ENCODE data around the gene RAB36. TPM values are rescaled to one million over a fixed set of nuclear protein-coding genes. Genes with fewer than 3 reads are reported as not detected.

The RAB36 gene
- total RNA-seq, 4 donors from 2014 or later = 1.0 to 2.5 (median 1.7) TPM; not detected in 1

DNA sequence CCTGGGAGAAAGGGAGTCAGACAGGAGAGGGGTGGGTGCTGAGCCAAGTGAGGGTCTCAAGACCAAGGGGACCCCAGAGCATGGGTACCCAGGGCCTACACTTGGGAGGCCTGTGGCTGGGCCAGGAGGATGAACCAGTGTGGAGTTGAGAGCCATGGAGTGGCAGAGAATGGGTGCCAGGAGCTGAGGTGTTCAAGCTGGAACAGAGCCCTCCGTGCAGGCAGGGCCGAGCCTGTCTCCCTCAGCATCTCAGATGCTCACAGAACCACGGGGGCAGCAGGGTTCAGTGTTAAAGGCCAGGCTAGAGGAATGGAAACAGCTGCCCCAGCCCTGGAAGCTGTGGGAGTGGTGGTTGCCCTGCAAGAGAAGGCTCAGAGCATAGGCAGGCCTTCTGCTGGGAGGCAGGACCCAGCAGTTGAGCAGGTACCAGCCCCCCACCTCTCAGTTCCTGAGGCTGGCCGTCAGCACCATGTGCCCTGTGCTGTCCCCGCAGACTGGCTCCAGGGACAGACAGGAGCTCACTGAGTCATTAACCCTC is 35.8 kb upstream of the RAB36 start:
- no peaks in the 10 kb centered on the region for H3K4me1 ChIP-seq
- no peak for DNase-seq
- no peak for TF ChIP-seq POLR2A (IDR thresholded peaks at IDR 0.05)
- TF ChIP-seq, protein P1, sequence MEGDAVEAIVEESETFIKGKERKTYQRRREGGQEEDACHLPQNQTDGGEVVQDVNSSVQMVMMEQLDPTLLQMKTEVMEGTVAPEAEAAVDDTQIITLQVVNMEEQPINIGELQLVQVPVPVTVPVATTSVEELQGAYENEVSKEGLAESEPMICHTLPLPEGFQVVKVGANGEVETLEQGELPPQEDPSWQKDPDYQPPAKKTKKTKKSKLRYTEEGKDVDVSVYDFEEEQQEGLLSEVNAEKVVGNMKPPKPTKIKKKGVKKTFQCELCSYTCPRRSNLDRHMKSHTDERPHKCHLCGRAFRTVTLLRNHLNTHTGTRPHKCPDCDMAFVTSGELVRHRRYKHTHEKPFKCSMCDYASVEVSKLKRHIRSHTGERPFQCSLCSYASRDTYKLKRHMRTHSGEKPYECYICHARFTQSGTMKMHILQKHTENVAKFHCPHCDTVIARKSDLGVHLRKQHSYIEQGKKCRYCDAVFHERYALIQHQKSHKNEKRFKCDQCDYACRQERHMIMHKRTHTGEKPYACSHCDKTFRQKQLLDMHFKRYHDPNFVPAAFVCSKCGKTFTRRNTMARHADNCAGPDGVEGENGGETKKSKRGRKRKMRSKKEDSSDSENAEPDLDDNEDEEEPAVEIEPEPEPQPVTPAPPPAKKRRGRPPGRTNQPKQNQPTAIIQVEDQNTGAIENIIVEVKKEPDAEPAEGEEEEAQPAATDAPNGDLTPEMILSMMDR (IDR thresholded peaks at IDR 0.05) = no peak

DNA sequence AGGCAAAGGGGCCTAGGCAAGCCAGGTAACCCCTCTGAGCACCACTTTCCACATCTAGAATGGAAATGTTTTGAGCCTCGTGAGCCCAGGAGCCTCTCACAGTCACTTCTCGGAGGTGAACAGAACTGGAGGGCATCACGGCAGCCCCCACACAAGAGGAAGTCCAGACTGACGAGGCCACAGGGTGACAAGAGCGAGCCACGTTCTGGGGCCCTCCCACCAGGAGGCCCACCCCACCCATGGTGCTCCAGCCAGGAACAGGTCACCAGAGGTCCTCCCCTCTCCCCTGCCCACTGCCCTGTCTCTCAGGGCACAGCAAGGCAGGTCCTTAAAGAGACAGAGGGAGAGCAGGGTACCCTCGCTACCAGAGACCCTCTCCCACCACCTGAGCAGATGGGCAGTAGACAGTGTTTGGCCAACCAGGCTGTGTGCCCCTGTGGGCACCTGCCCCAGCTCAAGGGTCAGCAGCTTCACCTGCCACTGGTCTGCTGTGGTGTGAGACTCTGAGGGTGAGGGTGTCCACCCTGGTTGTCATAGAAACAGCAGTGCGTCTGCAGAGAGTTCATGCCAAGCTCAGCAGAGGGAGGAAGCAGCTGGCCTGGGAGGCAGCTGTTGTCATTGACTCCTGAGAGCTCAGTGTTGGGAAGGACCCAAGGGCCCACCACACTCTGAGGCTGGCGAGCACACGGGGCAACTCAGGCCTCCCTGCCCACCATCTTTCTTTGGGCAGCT is 34.9 kb upstream of the RAB36 start:
- DNase-seq = no peak
- H3K27ac ChIP-seq = no peak overlapping the region
- H3K9me3 ChIP-seq = no peaks in the 10 kb centered on the region
- H3K36me3 ChIP-seq = no peaks in the 10 kb centered on the region
- no peak overlapping the region for H3K4me3 ChIP-seq
- TF ChIP-seq POLR2A (IDR thresholded peaks at IDR 0.05) = no peak
- TF ChIP-seq, protein P1 (IDR thresholded peaks at IDR 0.05) = no peak
- no peaks in the 10 kb centered on the region for H3K27me3 ChIP-seq
- no peaks in the 10 kb centered on the region for H3K4me1 ChIP-seq

More for the DNA sequence above, 35.8 kb upstream of the RAB36 start:
- no peaks in the 10 kb centered on the region for H3K36me3 ChIP-seq
- H3K9me3 ChIP-seq = no peaks in the 10 kb centered on the region
- no peak overlapping the region for H3K4me3 ChIP-seq
- H3K27me3 ChIP-seq = no peaks in the 10 kb centered on the region
- H3K27ac ChIP-seq = no peak overlapping the region

DNA sequence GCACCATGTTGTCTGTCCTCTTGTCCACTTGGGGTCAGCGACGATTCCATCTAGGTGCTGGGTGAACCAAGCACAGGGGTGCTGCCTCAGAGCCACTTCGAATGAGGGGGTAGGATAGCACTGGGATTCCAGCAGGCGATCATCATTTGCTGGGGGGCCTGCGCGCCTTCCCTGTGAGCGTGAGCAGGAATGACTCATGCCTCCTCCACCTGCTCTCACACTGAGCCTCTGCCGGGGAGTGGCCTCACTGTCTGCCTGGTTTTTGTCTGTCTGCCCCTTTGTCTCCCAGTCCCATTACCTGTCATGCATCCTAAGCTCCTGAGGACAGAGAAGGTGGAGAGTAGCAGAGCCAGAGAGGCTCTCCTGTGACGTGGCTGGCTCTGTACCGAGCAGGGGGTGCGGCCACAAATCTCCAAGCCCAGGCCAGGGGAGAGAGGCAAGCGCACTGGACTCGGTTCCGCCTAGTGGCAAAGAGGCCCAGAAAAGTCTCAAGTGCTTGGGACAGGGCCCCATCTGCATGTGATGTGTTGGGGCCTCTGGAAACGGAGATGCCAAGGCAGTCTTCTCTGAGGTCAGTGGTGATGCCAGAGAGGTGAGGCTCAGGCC is 34.3 kb upstream of the RAB36 start:
- no peak for DNase-seq
- no peaks in the 10 kb centered on the region for H3K4me1 ChIP-seq
- H3K36me3 ChIP-seq = no peaks in the 10 kb centered on the region
- TF ChIP-seq, protein P1 (IDR thresholded peaks at IDR 0.05) = no peak
- TF ChIP-seq POLR2A (IDR thresholded peaks at IDR 0.05) = no peak
- H3K4me3 ChIP-seq = no peak overlapping the region
- H3K27ac ChIP-seq = no peak overlapping the region
- no peaks in the 10 kb centered on the region for H3K27me3 ChIP-seq
- H3K9me3 ChIP-seq = no peaks in the 10 kb centered on the region

DNA sequence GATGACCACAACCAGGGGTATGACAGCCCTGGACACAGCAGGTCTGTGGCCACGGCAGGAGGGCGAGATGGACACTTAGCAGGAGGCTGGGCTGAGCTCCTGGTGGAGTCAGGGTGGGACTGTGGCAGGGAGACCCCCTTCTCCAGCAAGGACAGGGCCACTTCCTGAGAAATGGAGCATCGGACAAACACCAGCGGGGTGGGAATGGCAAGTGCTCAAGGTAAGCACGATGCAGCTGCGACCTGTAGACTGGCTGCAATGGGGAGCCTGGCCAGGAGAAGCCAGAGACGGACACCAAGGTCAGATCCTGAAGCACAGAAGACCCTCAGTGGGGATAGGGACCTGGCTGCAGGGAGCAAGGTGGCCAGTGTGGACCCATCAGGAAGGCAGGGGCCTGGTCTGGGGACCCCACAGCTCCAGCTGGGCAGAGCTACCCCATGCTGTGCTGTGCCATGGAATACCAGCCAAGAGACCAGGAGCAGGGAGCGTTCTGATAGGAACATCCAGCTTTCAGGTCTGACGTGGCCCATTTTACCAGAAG is 32.7 kb upstream of the RAB36 start:
- TF ChIP-seq, protein P1 (IDR thresholded peaks at IDR 0.05) = no peak
- TF ChIP-seq POLR2A (IDR thresholded peaks at IDR 0.05) = no peak
- H3K36me3 ChIP-seq = no peaks in the 10 kb centered on the region
- no peaks in the 10 kb centered on the region for H3K9me3 ChIP-seq
- H3K27me3 ChIP-seq = no peaks in the 10 kb centered on the region
- no peak overlapping the region for H3K27ac ChIP-seq
- no peak overlapping the region for H3K4me3 ChIP-seq
- H3K4me1 ChIP-seq = no peaks in the 10 kb centered on the region
- DNase-seq = no peak

DNA sequence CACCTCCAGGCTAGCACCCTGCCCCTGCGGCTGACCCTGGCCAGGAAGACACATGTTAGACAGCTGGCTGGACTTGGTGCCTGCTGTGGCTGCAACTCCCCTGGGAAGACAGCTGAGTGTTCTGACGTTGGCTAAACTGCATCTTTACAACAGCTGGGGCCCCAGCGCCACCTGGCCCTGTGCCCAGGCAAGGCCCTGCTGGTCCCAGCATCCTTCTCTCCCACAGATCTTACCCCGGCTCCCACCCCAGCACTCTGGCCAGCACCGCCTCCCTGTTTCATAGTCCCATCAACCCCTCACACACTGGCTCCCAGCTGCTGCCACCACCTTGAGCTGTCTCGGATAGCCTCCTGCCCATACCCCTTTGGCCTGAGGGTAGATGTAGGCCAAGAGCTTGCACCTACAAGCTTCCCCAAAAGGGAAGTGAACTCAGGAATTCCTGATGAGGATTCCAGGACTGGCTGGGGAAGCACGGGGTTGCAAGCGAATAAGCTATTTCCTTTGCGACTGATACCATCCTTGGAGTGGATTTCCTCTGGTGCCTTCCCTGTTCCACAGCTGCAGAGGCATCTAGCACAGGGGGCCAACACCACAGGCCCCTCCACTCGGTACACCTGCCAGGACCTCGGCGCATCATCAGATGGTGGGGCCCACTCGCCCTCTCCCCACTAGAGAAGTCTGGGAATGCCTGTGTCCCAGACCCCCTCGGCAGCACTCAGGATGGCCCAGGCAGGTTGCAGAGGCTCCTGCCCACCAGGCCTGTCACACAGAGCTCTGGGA is 32.0 kb upstream of the RAB36 start:
- TF ChIP-seq, protein P1 (IDR thresholded peaks at IDR 0.05) = no peak
- TF ChIP-seq POLR2A (IDR thresholded peaks at IDR 0.05) = no peak
- H3K27me3 ChIP-seq = no peaks in the 10 kb centered on the region
- H3K4me3 ChIP-seq = no peak overlapping the region
- no peaks in the 10 kb centered on the region for H3K36me3 ChIP-seq
- no peak for DNase-seq
- H3K4me1 ChIP-seq = no peaks in the 10 kb centered on the region
- no peaks in the 10 kb centered on the region for H3K9me3 ChIP-seq
- H3K27ac ChIP-seq = no peak overlapping the region
